HCT116 (cell line): ENCODE measurements around the gene SLX9. TPM values are rescaled to one million over a fixed set of nuclear protein-coding genes. Genes with fewer than 3 reads are reported as not detected.

Experiments
- ATAC-seq: fragments of 200-7000 bp; cut with Tn5 transposase; 2 replicates; pipeline ENCODE4 v1.9.1; 2020; ENCODE audit warnings: mild to moderate bottlenecking, moderate library complexity
- BruUV-seq: library from RNA; stranded (reverse); fragments of 400-500 nt; replicated peaks from 2 replicates; lab custom pipeline; 2021; lab: Mats Ljungman, UMichigan
- CTCF ChIA-PET: fragments of 300-600 bp; sonication (Branson Sonifier 250); formaldehyde crosslinking; loops from one replicate; lab custom pipeline; 2021; ENCODE audit warnings: antibody characterized with exemption; lab: Charles Lee
- POLR2A ChIA-PET: fragments of 300-600, 350-600 bp; sonication (Branson Sonifier 250); formaldehyde crosslinking; loops from one replicate; lab custom pipeline; 2021; ENCODE audit warnings: antibody characterized with exemption; lab: Charles Lee
- RAD21 ChIA-PET, 2 experiments: fragments of 300-600 bp; sonication (Branson Sonifier 250); formaldehyde crosslinking; loops; one replicate each; lab custom pipeline; 2023; ENCODE audit warnings: low total read pairs in 2 of 2; ENCODE audit not compliant: uncharacterized antibody in 2 of 2, unreplicated experiment in 2 of 2, low non-redundant PET in 1 of 2; lab: Charles Lee
- DNase-seq: peaks from one replicate; pipeline ENCODE4 v3.0.0-alpha.2; 2010; ENCODE audit warnings: low read depth, low spot score
- H2AFZ ChIP-seq: fragments of 200-600 bp; shearing (Covaris generic), sonication (generic); 2 replicates; pipeline ENCODE4 v1.6.1; 2017; ENCODE audit warnings: low read depth, mixed run types, mixed read lengths, antibody characterized with exemption, low read length; ENCODE audit not compliant: poor library complexity, severe bottlenecking
- H3K27ac ChIP-seq: 2 replicates; pipeline ENCODE4 v1.5.1; 2012; ENCODE audit warnings: low read depth, low read length
- H3K27me3 ChIP-seq: fragments of 200-600 bp; sonication (generic); 2 replicates; pipeline ENCODE4 v1.6.1; 2016; ENCODE audit warnings: mixed run types, low read length, mixed read lengths; ENCODE audit not compliant: insufficient read depth
- H3K36me3 ChIP-seq, 2 experiments: fragments of 200-500 bp in 1 of 2; fragments of 200-600 bp in 1 of 2; sonication (Bioruptor generic) in 1 of 2; sonication (generic) in 1 of 2; 2 replicates each; pipeline versions ENCODE4 v1.5.1 to v1.6.1; 2014 to 2016; ENCODE audit warnings: low read length in 2 of 2, inconsistent platforms in 1 of 2, mixed read lengths in 1 of 2, mixed run types in 1 of 2; ENCODE audit not compliant: insufficient read depth in 2 of 2, control insufficient read depth in 1 of 2
- H3K4me1 ChIP-seq, 2 experiments: fragments of 200-600 bp in 1 of 2; sonication (generic) in 1 of 2; 2 replicates each; pipeline versions ENCODE4 v1.5.1 to v1.6.1; 2012 to 2017; ENCODE audit warnings: low read length in 2 of 2, inconsistent platforms in 1 of 2, mild to moderate bottlenecking in 1 of 2, mixed read lengths in 1 of 2, mixed run types in 1 of 2, moderate library complexity in 1 of 2; ENCODE audit not compliant: insufficient read depth in 2 of 2, control insufficient read depth in 1 of 2
- H3K4me2 ChIP-seq: fragments of 200-600 bp; sonication (generic); 2 replicates; pipeline ENCODE4 v1.6.1; 2017; ENCODE audit warnings: mixed run types, low read length, mixed read lengths
- H3K4me3 ChIP-seq, 2 experiments: fragments of 200-600 bp in 1 of 2; sonication (generic) in 1 of 2; replicated peaks in 1 of 2; 2 replicates each; pipeline ENCODE4 v1.5.1; 2011 to 2016; ENCODE audit warnings: low read length in 2 of 2, control low read depth in 1 of 2, low read depth in 1 of 2, mild to moderate bottlenecking in 1 of 2, mixed read lengths in 1 of 2, mixed run types in 1 of 2
- H3K79me2 ChIP-seq: fragments of 200-600 bp; sonication (generic); 2 replicates; pipeline ENCODE4 v1.6.1; 2017; ENCODE audit warnings: mild to moderate bottlenecking, mixed run types, low read length, moderate library complexity, mixed read lengths; ENCODE audit not compliant: insufficient read depth
- H3K9ac ChIP-seq: fragments of 200-600 bp; sonication (generic); 2 replicates; pipeline ENCODE4 v1.6.1; 2016; ENCODE audit warnings: low read length, mixed read lengths
- H3K9me2 ChIP-seq: fragments of 200-600 bp; sonication (generic), shearing (Covaris generic); 2 replicates; pipeline ENCODE4 v1.6.1; 2017; ENCODE audit warnings: mixed run types, mild to moderate bottlenecking, moderate library complexity; ENCODE audit not compliant: insufficient read depth
- H3K9me3 ChIP-seq, 2 experiments: fragments of 200-500 bp in 1 of 2; fragments of 200-600 bp in 1 of 2; sonication (Bioruptor generic) in 1 of 2; sonication (generic) in 1 of 2; 2 replicates each; pipeline ENCODE4 v1.6.1; 2014 to 2017; ENCODE audit warnings: low read length in 2 of 2, mixed read lengths in 2 of 2, inconsistent platforms in 1 of 2, low read depth in 1 of 2, mild to moderate bottlenecking in 1 of 2, mixed run types in 1 of 2, moderate library complexity in 1 of 2; ENCODE audit not compliant: control insufficient read depth in 1 of 2, insufficient read depth in 1 of 2
- H4K20me1 ChIP-seq: fragments of 200-600 bp; sonication (generic), shearing (Covaris generic); 2 replicates; pipeline ENCODE4 v1.6.1; 2017; ENCODE audit warnings: mixed run types, mild to moderate bottlenecking, moderate library complexity; ENCODE audit not compliant: insufficient read depth
- CBX3 ChIP-seq: IDR thresholded peaks from 2 replicates; pipeline ENCODE4 v1.6.1; 2012; ENCODE audit warnings: low read depth
- CTCF ChIP-seq, 3 experiments: fragments of 200-600 bp in 1 of 3; sonication (generic) in 1 of 3; IDR thresholded peaks in 2 of 3; conservative IDR thresholded peaks in 1 of 3; 2 replicates each; pipeline ENCODE4 v1.5.1; 2012 to 2017; ENCODE audit warnings: low read depth in 2 of 3, low read length in 2 of 3, antibody characterized with exemption in 1 of 3, borderline replicate concordance in 1 of 3, control low read depth in 1 of 3, mild to moderate bottlenecking in 1 of 3, mixed read lengths in 1 of 3, mixed run types in 1 of 3, moderate library complexity in 1 of 3; ENCODE audit not compliant: insufficient read depth in 1 of 3
- EGR1 ChIP-seq: IDR thresholded peaks from 2 replicates; pipeline ENCODE4 v1.6.1; 2012; ENCODE audit warnings: low read depth
- POLR2AphosphoS5 ChIP-seq: IDR thresholded peaks from 2 replicates; pipeline ENCODE4 v1.6.1; 2011; ENCODE audit warnings: mild to moderate bottlenecking, low read depth, low read length, moderate library complexity
- RAD21 ChIP-seq: IDR thresholded peaks from 2 replicates; pipeline ENCODE4 v1.6.1; 2012; ENCODE audit warnings: low read depth, mild to moderate bottlenecking
- REST ChIP-seq: IDR thresholded peaks from 2 replicates; pipeline ENCODE4 v1.6.1; 2012; ENCODE audit warnings: low read depth
- SP1 ChIP-seq: IDR thresholded peaks from 2 replicates; pipeline ENCODE4 v1.6.1; 2012; ENCODE audit warnings: low read depth
- SRF ChIP-seq: IDR thresholded peaks from 2 replicates; pipeline ENCODE4 v1.6.1; 2012; ENCODE audit warnings: low read depth
- ZNF274 ChIP-seq: fragments of 200-500 bp; sonication (Bioruptor generic); IDR thresholded peaks from 2 replicates; pipeline ENCODE4 v1.6.1; 2014; ENCODE audit warnings: mild to moderate bottlenecking, low read depth, low read length, inconsistent platforms
- intact Hi-C: fragments of 100-400 bp; cut with micrococcal nuclease; formaldehyde crosslinking; loops from 2 replicates; pipeline ENCODE4 v1.10.0; 2022
- total RNA-seq: library from RNA; stranded (reverse); gene quantifications from one replicate; pipeline ENCODE4 v1.2.1, GENCODE V29; 2021; ENCODE audit not compliant: unreplicated experiment
- TF ChIP-seq, protein P1 (sequence below): IDR thresholded peaks from 2 replicates; pipeline ENCODE4 v1.6.1; 2012

The SLX9 gene
- total RNA-seq, 1 experiment from 2014 or later: 61.9 TPM

DNA sequence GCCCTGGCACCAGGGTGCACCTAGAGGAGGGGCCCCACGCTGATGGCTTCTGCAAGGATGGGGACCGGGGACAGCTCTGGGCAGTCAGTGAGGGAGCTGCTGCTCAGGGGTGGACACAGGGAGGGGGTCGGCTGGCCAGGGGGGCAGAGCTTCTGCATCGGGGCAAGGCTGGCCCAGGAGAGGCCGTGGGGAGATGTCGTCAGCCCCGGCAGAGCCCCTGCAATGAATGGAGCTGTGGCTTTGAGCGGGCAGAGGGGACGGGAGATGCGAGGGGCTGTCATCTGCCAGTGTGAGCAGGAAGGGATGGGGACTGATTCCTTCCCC, 31.8 kb downstream of the SLX9 start:
- ATAC-seq: no peak
- peaks cover 4 to 20% of the 10 kb centered on the region in 2 experiments for H3K36me3 ChIP-seq
- DNase-seq: no peak
- TF ChIP-seq SP1 (no peak), CTCF (IDR thresholded peaks at IDR 0.05 in 2 of 3, conservative IDR thresholded peaks at IDR 0.05 in 1 of 3; ENCODE audit: borderline replicate concordance in 1 of 3, insufficient read depth in 1 of 3, low read depth in 2 of 3, low read length in 2 of 3) (no peak), POLR2AphosphoS5 (no peak), ZNF274 (no peak), SRF (no peak), RAD21 (no peak), CBX3 (no peak), REST (no peak), EGR1 (no peak)
- TF ChIP-seq, protein P1, sequence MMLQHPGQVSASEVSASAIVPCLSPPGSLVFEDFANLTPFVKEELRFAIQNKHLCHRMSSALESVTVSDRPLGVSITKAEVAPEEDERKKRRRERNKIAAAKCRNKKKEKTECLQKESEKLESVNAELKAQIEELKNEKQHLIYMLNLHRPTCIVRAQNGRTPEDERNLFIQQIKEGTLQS: no peak
- ChIA-PET POLR2A (no interaction called here), CTCF (no interaction called here), RAD21 (no interaction called here)
- no peaks in the 10 kb centered on the region for H4K20me1 ChIP-seq
- no TSS peak for BruUV-seq
- H3K4me2 ChIP-seq: no peak overlapping the region
- peaks cover under 1% of the 10 kb centered on the region; the same call in 1 of the 2 replicates for H3K79me2 ChIP-seq
- intact Hi-C loops: no loop called here
- peaks cover 0 to 10% of the 10 kb centered on the region in 2 experiments; a peak in 1 of 4 replicates for H3K4me1 ChIP-seq
- no peaks in the 10 kb centered on the region for H3K9me3 ChIP-seq
- H3K4me3 ChIP-seq: no peak overlapping the region
- no peaks in the 10 kb centered on the region for H3K27me3 ChIP-seq
- no peak overlapping the region for H3K27ac ChIP-seq
- H3K9me2 ChIP-seq: no peaks in the 10 kb centered on the region
- no peak overlapping the region for H2AFZ ChIP-seq
- no peak overlapping the region for H3K9ac ChIP-seq
